GM12878 (cell line): ENCODE measurements around the gene CFAP70. TPM values are rescaled to one million over a fixed set of nuclear protein-coding genes. Genes with fewer than 3 reads are reported as not detected.

Experiments used
- ATAC-seq: fragments of 200-7000 bp; cut with Tn5 transposase; 3 replicates; pipeline ENCODE4 v1.9.1; 2020; ENCODE audit warnings: mild to moderate bottlenecking, moderate library complexity
- BruUV-seq: library from RNA; stranded (reverse); fragments of 400-500 nt; replicated peaks from 2 replicates; lab custom pipeline; 2021; lab: Mats Ljungman, UMichigan
- CTCF ChIA-PET: fragments of 300-600 bp; sonication (Branson Sonifier 250); formaldehyde crosslinking; extraction: SDS; loops from one replicate; lab custom pipeline; 2021; ENCODE audit warnings: inconsistent platforms; lab: Yijun Ruan, JAX
- POLR2A ChIA-PET: fragments of 350-600 bp; formaldehyde crosslinking; extraction: SDS; loops from one replicate; lab custom pipeline; 2021; ENCODE audit warnings: inconsistent platforms; lab: Charles Lee
- RAD21 ChIA-PET: fragments of 300-600 bp; sonication (Branson Sonifier 250); formaldehyde crosslinking; loops from one replicate; lab custom pipeline; 2023; ENCODE audit warnings: antibody characterized with exemption; ENCODE audit not compliant: unreplicated experiment; lab: Charles Lee
- SMC1A ChIA-PET: fragments of 300-600 bp; sonication (Branson Sonifier 250); formaldehyde crosslinking; loops from one replicate; lab custom pipeline; 2023; ENCODE audit not compliant: unreplicated experiment, uncharacterized antibody; lab: Charles Lee
- DNase-seq: peaks from one replicate; pipeline ENCODE4 v3.0.0-alpha.2; 2011; ENCODE audit warnings: low read depth, low spot score
- FAIRE-seq: peaks from 3 replicates; lab custom pipeline; 2011; peaks lifted over from hg19 to GRCh38; lab: Jason Lieb, UNC
- H2AFZ ChIP-seq: 2 replicates; pipeline ENCODE4 v1.6.0; 2011; ENCODE audit warnings: low read depth, low read length, control low read depth; ENCODE audit not compliant: control insufficient read depth
- H3K27ac ChIP-seq: 2 replicates; pipeline ENCODE4 v1.5.1; 2011; ENCODE audit warnings: control low read depth; ENCODE audit not compliant: control insufficient read depth, insufficient read depth
- H3K27me3 ChIP-seq, 2 experiments: replicated peaks in 1 of 2; 2 replicates each; pipeline versions ENCODE4 v1.6.0 to v1.6.1; 2011; ENCODE audit warnings: low read length in 1 of 2; ENCODE audit not compliant: control insufficient read depth in 2 of 2, insufficient read depth in 2 of 2
- H3K36me3 ChIP-seq, 2 experiments: 2 replicates each; pipeline ENCODE4 v1.5.1; 2011; ENCODE audit warnings: low read length in 1 of 2; ENCODE audit not compliant: control insufficient read depth in 2 of 2, insufficient read depth in 2 of 2
- H3K4me1 ChIP-seq: 2 replicates; pipeline ENCODE4 v1.6.1; 2011; ENCODE audit warnings: mild to moderate bottlenecking, low read length, moderate library complexity, mixed read lengths; ENCODE audit not compliant: control insufficient read depth, insufficient read depth
- H3K4me2 ChIP-seq: 2 replicates; pipeline ENCODE4 v1.6.0; 2011; ENCODE audit warnings: control low read depth; ENCODE audit not compliant: control insufficient read depth, insufficient read depth
- H3K4me3 ChIP-seq: fragments of 200-600 bp; sonication (generic); 2 replicates; pipeline ENCODE4 v1.5.1; 2016
- H3K79me2 ChIP-seq: 2 replicates; pipeline ENCODE4 v1.6.0; 2011; ENCODE audit warnings: low read length; ENCODE audit not compliant: control insufficient read depth, insufficient read depth
- H3K9ac ChIP-seq: 2 replicates; pipeline ENCODE4 v1.8.0; 2011; ENCODE audit warnings: low read length, control low read depth, mixed read lengths; ENCODE audit not compliant: control insufficient read depth, insufficient read depth
- H3K9me3 ChIP-seq: replicated peaks from 3 replicates; pipeline ENCODE4 v1.5.1; 2011; ENCODE audit warnings: mild to moderate bottlenecking, low read length; ENCODE audit not compliant: control insufficient read depth, insufficient read depth
- H4K20me1 ChIP-seq: 2 replicates; pipeline ENCODE4 v1.6.0; 2011; ENCODE audit not compliant: control insufficient read depth, insufficient read depth
- ATF7 ChIP-seq: fragments of 450-650 bp; IDR thresholded peaks from 2 replicates; pipeline ENCODE4 v1.6.1; 2016; ENCODE audit warnings: low read depth, mild to moderate bottlenecking
- CTCF ChIP-seq, 3 experiments: IDR thresholded peaks in 2 of 3; conservative IDR thresholded peaks in 1 of 3; 2 replicates each; pipeline ENCODE4 v1.5.1; 2011; ENCODE audit warnings: low read depth in 3 of 3, low read length in 3 of 3, mild to moderate bottlenecking in 3 of 3, control low read depth in 2 of 3, moderate library complexity in 2 of 3, inconsistent platforms in 1 of 3, mixed read lengths in 1 of 3; ENCODE audit not compliant: control insufficient read depth in 2 of 3, insufficient read depth in 1 of 3; ENCODE audit errors: extremely low read depth in 1 of 3
- DPF2 ChIP-seq: fragments of 450-650 bp; IDR thresholded peaks from 2 replicates; pipeline ENCODE4 v1.6.1; 2017; ENCODE audit warnings: mild to moderate bottlenecking
- EGR1 ChIP-seq, 2 experiments: IDR thresholded peaks; 1 replicate in 1 of 2; 2 replicates in 1 of 2; pipeline ENCODE4 v1.6.1; 2011 to 2012; ENCODE audit warnings: low read depth in 2 of 2, low read length in 2 of 2, borderline replicate concordance in 1 of 2, mild to moderate bottlenecking in 1 of 2, moderate library complexity in 1 of 2
- EP300 ChIP-seq, 2 experiments: fragments of 150-350 bp in 1 of 2; IDR thresholded peaks; 2 replicates each; pipeline ENCODE4 v1.6.1; 2011 to 2012; ENCODE audit warnings: low read depth in 2 of 2, low read length in 2 of 2, borderline replicate concordance in 1 of 2, improper control_type of control experiment in 1 of 2, inconsistent platforms in 1 of 2; ENCODE audit not compliant: control insufficient read depth in 1 of 2
- EZH2 ChIP-seq: IDR thresholded peaks from 2 replicates; pipeline ENCODE4 v1.6.1; 2012; ENCODE audit warnings: low read depth, mild to moderate bottlenecking, control low read depth, inconsistent platforms, low read length, borderline replicate concordance; ENCODE audit not compliant: control insufficient read depth
- FOXK2 ChIP-seq: fragments of 450-650 bp; IDR thresholded peaks from 2 replicates; pipeline ENCODE4 v1.6.1; 2017; ENCODE audit warnings: mild to moderate bottlenecking, moderate library complexity
- MAX ChIP-seq: IDR thresholded peaks from 2 replicates; pipeline ENCODE4 v1.6.1; 2012; ENCODE audit warnings: low read depth, low read length, improper control_type of control experiment
- MEF2B ChIP-seq: fragments of 450-650 bp; IDR thresholded peaks from 2 replicates; pipeline ENCODE4 v1.6.1; 2018; ENCODE audit warnings: mild to moderate bottlenecking, moderate library complexity; ENCODE audit not compliant: partially characterized antibody, poor library complexity, severe bottlenecking
- NFXL1 ChIP-seq: fragments of 450-650 bp; IDR thresholded peaks from 2 replicates; pipeline ENCODE4 v1.6.1; 2017; ENCODE audit warnings: antibody characterized with exemption, mild to moderate bottlenecking, borderline replicate concordance
- TAF1 ChIP-seq: IDR thresholded peaks from 2 replicates; pipeline ENCODE4 v1.6.1; 2011; ENCODE audit warnings: mild to moderate bottlenecking, low read depth, low read length, borderline replicate concordance
- USF1 ChIP-seq: IDR thresholded peaks from 2 replicates; pipeline ENCODE4 v1.6.1; 2011; ENCODE audit warnings: borderline replicate concordance, low read depth, mild to moderate bottlenecking, moderate library complexity, mixed read lengths, low read length; ENCODE audit not compliant: insufficient read depth; ENCODE audit errors: extremely low read length
- YY1 ChIP-seq: IDR thresholded peaks from 2 replicates; pipeline ENCODE4 v1.6.1; 2011; ENCODE audit warnings: low read depth, mild to moderate bottlenecking, low read length
- WGBS: methylation state at CpG from one replicate; pipeline ENCODE4 v1.1.6; 2016; ENCODE audit warnings: low lambda C conversion rate; ENCODE audit not compliant: insufficient replicate concordance, insufficient coverage; ENCODE audit errors: missing lambda C conversion rate; 5-methylcytosine and 5-hydroxymethylcytosine counted together
- in situ Hi-C: fragments of 300-500 bp; cut with MboI; formaldehyde crosslinking; loops from 9 replicates; pipeline ENCODE4 v1.14.3; 2018; ENCODE audit warnings: mixed read lengths
- intact Hi-C: fragments of 100-400 bp; cut with micrococcal nuclease; formaldehyde crosslinking; loops from one replicate; pipeline ENCODE4 v1.14.2; 2022; ENCODE audit not compliant: unreplicated experiment
- polyA plus RNA-seq, 11 experiments: library from polyadenylated mRNA; depleted of rRNA in 4 of 11; unstranded in 6 of 11; stranded (reverse) in 5 of 11; fragments of >200 nt; fragmentation: Nextera tagmentation in 4 of 11; fragmentation: Illumina TruSeq in 1 of 11; extraction: Ambion mirVana in 4 of 11; extraction: Trizol in 1 of 11; gene quantifications; 1 replicate in 1 of 11; 2 replicates in 10 of 11; pipeline versions ENCODE4 v1.2.1 to v1.2.3, GENCODE V29; 2011 to 2016; ENCODE audit warnings: inconsistent platforms in 2 of 11, missing spikeins in 2 of 11, low read depth in 1 of 11
- total RNA-seq, 4 experiments: library from RNA; depleted of rRNA in 3 of 4; stranded (reverse); fragments of >200 nt in 3 of 4; fragmentation: Illumina TruSeq in 1 of 4; extraction: Trizol in 1 of 4; gene quantifications; 2 replicates each; pipeline versions ENCODE4 v1.2.1 to v1.2.3, GENCODE V29; 2013 to 2021
- TF ChIP-seq, protein P1 (sequence below): fragments of 450-650 bp; formaldehyde crosslinking; IDR thresholded peaks from 2 replicates; pipeline ENCODE4 v1.4.0; 2022; ENCODE audit warnings: mild to moderate bottlenecking, moderate library complexity

CFAP70 gene
- total and polyA plus RNA-seq, 10 of the 15 experiments (the other 5 are each of a cell fraction or from before 2014, with no cell fraction given): 0.21 to 1.1 (median 0.42) TPM

GRCh38 chr10:73239908-73240307, 118.8 kb downstream of the CFAP70 start:
- intact Hi-C loops: no loop called here
- BruUV-seq: no TSS peak
- TF ChIP-seq FOXK2 (no peak), USF1 (no peak), MEF2B (no peak), NFXL1 (no peak), EP300 (IDR thresholded peaks at IDR 0.05; ENCODE audit: borderline replicate concordance in 1 of 2, control insufficient read depth in 1 of 2, low read depth in 2 of 2, low read length in 2 of 2) (no peak), EGR1 (IDR thresholded peaks at IDR 0.05; ENCODE audit: borderline replicate concordance in 1 of 2, low read depth in 2 of 2, low read length in 2 of 2) (no peak), YY1 (no peak), ATF7 (no peak), CTCF (IDR thresholded peaks at IDR 0.05 in 2 of 3, conservative IDR thresholded peaks at IDR 0.05 in 1 of 3; ENCODE audit: control insufficient read depth in 2 of 3, extremely low read depth in 1 of 3, insufficient read depth in 1 of 3, low read depth in 3 of 3, low read length in 3 of 3) (no peak), MAX (no peak), DPF2 (no peak), EZH2 (no peak), TAF1 (no peak)
- TF ChIP-seq, protein P1, sequence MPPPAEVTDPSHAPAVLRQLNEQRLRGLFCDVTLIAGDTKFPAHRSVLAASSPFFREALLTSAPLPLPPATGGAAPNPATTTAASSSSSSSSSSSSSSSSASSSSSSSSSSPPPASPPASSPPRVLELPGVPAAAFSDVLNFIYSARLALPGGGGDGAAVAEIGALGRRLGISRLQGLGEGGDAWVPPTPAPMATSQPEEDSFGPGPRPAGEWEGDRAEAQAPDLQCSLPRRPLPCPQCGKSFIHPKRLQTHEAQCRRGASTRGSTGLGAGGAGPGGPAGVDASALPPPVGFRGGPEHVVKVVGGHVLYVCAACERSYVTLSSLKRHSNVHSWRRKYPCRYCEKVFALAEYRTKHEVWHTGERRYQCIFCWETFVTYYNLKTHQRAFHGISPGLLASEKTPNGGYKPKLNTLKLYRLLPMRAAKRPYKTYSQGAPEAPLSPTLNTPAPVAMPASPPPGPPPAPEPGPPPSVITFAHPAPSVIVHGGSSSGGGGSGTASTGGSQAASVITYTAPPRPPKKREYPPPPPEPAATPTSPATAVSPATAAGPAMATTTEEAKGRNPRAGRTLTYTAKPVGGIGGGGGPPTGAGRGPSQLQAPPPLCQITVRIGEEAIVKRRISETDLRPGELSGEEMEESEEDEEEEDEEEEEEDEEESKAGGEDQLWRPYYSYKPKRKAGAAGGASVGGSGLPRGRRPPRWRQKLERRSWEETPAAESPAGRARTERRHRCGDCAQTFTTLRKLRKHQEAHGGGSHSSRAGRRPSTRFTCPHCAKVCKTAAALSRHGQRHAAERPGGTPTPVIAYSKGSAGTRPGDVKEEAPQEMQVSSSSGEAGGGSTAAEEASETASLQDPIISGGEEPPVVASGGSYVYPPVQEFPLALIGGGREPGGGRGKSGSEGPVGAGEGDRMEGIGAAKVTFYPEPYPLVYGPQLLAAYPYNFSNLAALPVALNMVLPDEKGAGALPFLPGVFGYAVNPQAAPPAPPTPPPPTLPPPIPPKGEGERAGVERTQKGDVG (CRISPR knock-in tag): no peak

More at GRCh38 chr10:73239908-73240307, 118.8 kb downstream of the CFAP70 start:
- no peak overlapping the region for H3K9ac ChIP-seq
- no peak for DNase-seq
- no peaks in the 10 kb centered on the region for H3K4me1 ChIP-seq
- H2AFZ ChIP-seq: no peak overlapping the region
- no peaks in the 10 kb centered on the region for H3K9me3 ChIP-seq
- H4K20me1 ChIP-seq: no peaks in the 10 kb centered on the region
- in situ Hi-C loops: no loop called here
- ChIA-PET RAD21 (no interaction called here), SMC1A (no interaction called here), CTCF (no interaction called here), POLR2A (no interaction called here)
- no peak overlapping the region for H3K4me2 ChIP-seq
- ATAC-seq: no peak
- no peak overlapping the region for H3K27ac ChIP-seq
- no peaks in the 10 kb centered on the region for H3K27me3 ChIP-seq
- peaks cover 1 to 26% of the 10 kb centered on the region in 2 experiments for H3K36me3 ChIP-seq
- FAIRE-seq: no peak
- H3K4me3 ChIP-seq: no peak overlapping the region
- WGBS: 97% methylated on average over 2 of the region's 2 CpGs
- peaks cover 20% of the 10 kb centered on the region for H3K79me2 ChIP-seq
